PC-3 (cell line): Measurements from ENCODE around the gene RAD9A. TPM values are rescaled to one million over a fixed set of nuclear protein-coding genes. Genes with fewer than 3 reads are reported as not detected.

Experiments used
- ATAC-seq: fragments of 200-7000 bp; cut with Tn5 transposase; 2 replicates; pipeline ENCODE4 v1.9.1; 2020; ENCODE audit warnings: mild to moderate bottlenecking, moderate library complexity
- BruUV-seq: library from RNA; stranded (reverse); fragments of 400-500 nt; replicated peaks from 2 replicates; lab custom pipeline; 2021; lab: Mats Ljungman, UMichigan
- CTCF ChIA-PET: fragments of 300-600 bp; sonication (Branson Sonifier 250); formaldehyde crosslinking; loops from one replicate; lab custom pipeline; 2022; ENCODE audit warnings: antibody characterized with exemption; lab: Charles Lee
- POLR2A ChIA-PET: fragments of 300-600 bp; sonication (Branson Sonifier 250); formaldehyde crosslinking; loops from one replicate; lab custom pipeline; 2022; ENCODE audit warnings: antibody characterized with exemption; ENCODE audit not compliant: unreplicated experiment; lab: Charles Lee
- DNase-seq: peaks from one replicate; pipeline ENCODE4 v3.0.0-alpha.2; 2015
- H2AFZ ChIP-seq: fragments of 300-600 bp; sonication (generic); 2 replicates; pipeline ENCODE4 v1.6.0; 2016; ENCODE audit warnings: antibody characterized with exemption, low read length
- H3F3A ChIP-seq: fragments of 300-600 bp; sonication (generic); one replicate; pipeline ENCODE4 v1.6.0; 2017; ENCODE audit warnings: antibody characterized with exemption, low read length, control low read depth, mild to moderate bottlenecking; ENCODE audit not compliant: unreplicated experiment
- H3K27ac ChIP-seq: fragments of 300-600 bp; sonication (generic); 2 replicates; pipeline ENCODE4 v1.5.1; 2016; ENCODE audit warnings: mild to moderate bottlenecking, low read length
- H3K27me3 ChIP-seq: fragments of 300-600 bp; sonication (generic); 2 replicates; pipeline ENCODE4 v1.6.1; 2016; ENCODE audit warnings: low read length, mixed read lengths
- H3K36me3 ChIP-seq: fragments of 300-600 bp; sonication (generic); 2 replicates; pipeline ENCODE4 v1.6.1; 2016; ENCODE audit warnings: low read depth, mixed run types, low read length, mixed read lengths
- H3K4me1 ChIP-seq: fragments of 300-600 bp; sonication (generic); 2 replicates; pipeline ENCODE4 v1.5.1; 2016; ENCODE audit warnings: low read length; ENCODE audit not compliant: insufficient read depth
- H3K4me2 ChIP-seq: fragments of 300-600 bp; sonication (generic); 2 replicates; pipeline ENCODE4 v1.6.0; 2016; ENCODE audit warnings: low read length
- H3K4me3 ChIP-seq: fragments of 300-600 bp; sonication (generic); 2 replicates; pipeline ENCODE4 v1.5.1; 2016; ENCODE audit warnings: mild to moderate bottlenecking, low read length, mixed read lengths
- H3K79me2 ChIP-seq: fragments of 300-600 bp; sonication (generic); 2 replicates; pipeline ENCODE4 v1.6.1; 2017; ENCODE audit warnings: low read length, mixed read lengths
- H3K9ac ChIP-seq: fragments of 300-600 bp; sonication (generic); 2 replicates; pipeline ENCODE4 v1.6.0; 2016; ENCODE audit warnings: mild to moderate bottlenecking, low read length
- H3K9me2 ChIP-seq: fragments of 300-600 bp; sonication (generic); replicated peaks from 2 replicates; pipeline ENCODE4 v1.6.1; 2016; ENCODE audit warnings: mixed run types, low read length, mixed read lengths
- H3K9me3 ChIP-seq: fragments of 300-600 bp; sonication (generic); 2 replicates; pipeline ENCODE4 v1.6.1; 2016; ENCODE audit warnings: low read length, mixed read lengths
- H4K20me1 ChIP-seq: fragments of 300-600 bp; sonication (generic); 2 replicates; pipeline ENCODE4 v1.6.1; 2016; ENCODE audit warnings: low read length, mixed read lengths
- EZH2 ChIP-seq: fragments of 300-600 bp; sonication (generic); IDR thresholded peaks from one replicate; pipeline ENCODE4 v1.6.1; 2017; ENCODE audit warnings: antibody characterized with exemption, mild to moderate bottlenecking, low read length; ENCODE audit not compliant: unreplicated experiment
- EZH2phosphoT487 ChIP-seq: fragments of 300-600 bp; sonication (generic); IDR thresholded peaks from 2 replicates; pipeline ENCODE4 v1.6.1; 2018; ENCODE audit warnings: mild to moderate bottlenecking, antibody characterized with exemption, low read length, borderline replicate concordance
- intact Hi-C: fragments of 100-400 bp; cut with micrococcal nuclease; formaldehyde crosslinking; loops from 2 replicates; pipeline ENCODE4 v1.9.0; 2023
- total RNA-seq: library from RNA; depleted of rRNA; stranded (reverse); fragments of >200 nt; gene quantifications from 2 replicates; pipeline ENCODE4 v1.2.3, GENCODE V29; 2014
- TF ChIP-seq, protein P1 (sequence below): fragments of 300-600 bp; sonication (generic); conservative IDR thresholded peaks from 2 replicates; pipeline ENCODE4 v1.5.1; 2017; ENCODE audit warnings: antibody characterized with exemption, low read depth, mild to moderate bottlenecking, low read length

RAD9A gene
- total RNA-seq, 1 experiment from 2014 or later: 45.5 TPM

DNA sequence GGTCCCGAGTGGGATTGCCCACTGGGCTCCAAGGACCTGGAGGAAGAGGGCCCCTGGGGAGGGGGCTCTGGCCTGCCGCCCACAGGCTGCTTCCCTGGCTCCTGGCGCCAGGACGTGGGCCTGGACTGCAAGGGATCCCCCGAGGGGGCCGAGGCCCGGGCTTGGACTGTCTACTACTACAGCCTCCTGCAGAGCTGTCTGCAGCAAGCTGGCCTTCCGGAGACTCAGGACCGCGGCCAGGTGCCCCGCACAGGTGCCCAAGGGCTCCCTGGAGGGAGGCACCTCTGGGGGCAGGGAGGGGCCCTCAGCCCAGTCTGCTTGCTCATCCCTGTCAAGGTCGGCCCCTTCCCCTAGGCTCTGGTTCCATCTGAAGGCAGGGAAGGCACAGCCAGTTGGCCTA lies 25.6 kb downstream of the RAD9A start:
- H3F3A ChIP-seq: no peaks in the 10 kb centered on the region
- POLR2A ChIA-PET: no interaction called here
- no peak for DNase-seq
- H4K20me1 ChIP-seq: no peaks in the 10 kb centered on the region
- no peak for TF ChIP-seq EZH2
- TF ChIP-seq, protein P1, sequence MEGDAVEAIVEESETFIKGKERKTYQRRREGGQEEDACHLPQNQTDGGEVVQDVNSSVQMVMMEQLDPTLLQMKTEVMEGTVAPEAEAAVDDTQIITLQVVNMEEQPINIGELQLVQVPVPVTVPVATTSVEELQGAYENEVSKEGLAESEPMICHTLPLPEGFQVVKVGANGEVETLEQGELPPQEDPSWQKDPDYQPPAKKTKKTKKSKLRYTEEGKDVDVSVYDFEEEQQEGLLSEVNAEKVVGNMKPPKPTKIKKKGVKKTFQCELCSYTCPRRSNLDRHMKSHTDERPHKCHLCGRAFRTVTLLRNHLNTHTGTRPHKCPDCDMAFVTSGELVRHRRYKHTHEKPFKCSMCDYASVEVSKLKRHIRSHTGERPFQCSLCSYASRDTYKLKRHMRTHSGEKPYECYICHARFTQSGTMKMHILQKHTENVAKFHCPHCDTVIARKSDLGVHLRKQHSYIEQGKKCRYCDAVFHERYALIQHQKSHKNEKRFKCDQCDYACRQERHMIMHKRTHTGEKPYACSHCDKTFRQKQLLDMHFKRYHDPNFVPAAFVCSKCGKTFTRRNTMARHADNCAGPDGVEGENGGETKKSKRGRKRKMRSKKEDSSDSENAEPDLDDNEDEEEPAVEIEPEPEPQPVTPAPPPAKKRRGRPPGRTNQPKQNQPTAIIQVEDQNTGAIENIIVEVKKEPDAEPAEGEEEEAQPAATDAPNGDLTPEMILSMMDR: no peak
- no peak for TF ChIP-seq EZH2phosphoT487
- CTCF ChIA-PET: no interaction called here
- no peak overlapping the region for H2AFZ ChIP-seq
- no peaks in the 10 kb centered on the region for H3K79me2 ChIP-seq
- no peaks in the 10 kb centered on the region for H3K9me2 ChIP-seq
- H3K4me1 ChIP-seq: peaks cover 6% of the 10 kb centered on the region; the same call in 1 of the 2 replicates
- no peak overlapping the region for H3K9ac ChIP-seq
- intact Hi-C loops: no loop called here
- H3K36me3 ChIP-seq: no peaks in the 10 kb centered on the region
- no peak for ATAC-seq
- H3K27ac ChIP-seq: no peak overlapping the region
- H3K9me3 ChIP-seq: no peaks in the 10 kb centered on the region
- H3K4me3 ChIP-seq: no peak overlapping the region
- no TSS peak for BruUV-seq
- no peak overlapping the region for H3K4me2 ChIP-seq
- H3K27me3 ChIP-seq: no peaks in the 10 kb centered on the region

DNA sequence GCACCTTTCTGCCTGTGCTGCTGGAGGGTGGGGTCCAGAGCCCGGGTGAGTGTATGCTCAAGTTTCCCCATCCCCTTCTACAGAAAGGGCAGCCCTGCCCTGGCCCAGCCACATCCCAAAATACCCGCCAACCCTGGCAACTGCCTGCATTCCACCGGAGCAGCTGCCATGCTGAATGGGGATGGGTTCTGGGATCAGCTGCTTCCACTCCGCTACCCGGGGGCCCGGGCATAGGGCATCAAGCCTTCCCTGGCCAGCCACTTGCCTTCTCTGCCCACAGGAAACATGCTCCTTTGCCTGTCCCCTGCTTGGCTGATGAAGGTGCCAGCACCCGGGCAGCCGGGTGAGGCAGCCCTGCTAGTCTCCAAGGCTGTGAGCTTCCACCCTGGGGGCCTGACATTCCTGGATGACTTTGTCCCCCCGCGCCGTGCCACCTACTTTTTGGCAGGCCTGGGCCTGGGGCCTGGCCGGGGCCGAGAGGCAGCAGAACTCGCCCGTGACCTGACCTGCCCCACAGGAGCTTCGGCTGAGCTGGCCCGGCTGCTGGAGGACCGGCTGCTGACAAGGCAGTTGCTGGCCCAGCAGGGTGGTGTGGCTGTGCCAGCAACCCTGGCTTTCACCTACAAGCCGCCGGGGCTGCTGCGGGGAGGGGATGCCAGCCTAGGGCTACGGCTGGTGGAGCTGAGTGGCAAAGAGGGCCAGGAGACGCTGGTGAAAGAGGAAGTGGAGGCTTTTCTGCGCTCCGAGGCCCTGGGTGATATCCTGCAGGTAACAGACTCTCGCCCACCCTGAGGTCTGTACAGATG lies 26.9 kb downstream of the RAD9A start:
- Histone ChIP-seq H3K9ac (no peak overlapping the region), H3K27ac (no peak overlapping the region), H3K36me3 (no peaks in the 10 kb centered on the region), H3K79me2 (no peaks in the 10 kb centered on the region), H3K4me3 (no peak overlapping the region), H3F3A (no peaks in the 10 kb centered on the region), H4K20me1 (no peaks in the 10 kb centered on the region), H3K4me2 (no peak overlapping the region), H3K27me3 (no peaks in the 10 kb centered on the region), H3K4me1 (peaks cover 13% of the 10 kb centered on the region; the same call in 1 of the 2 replicates), H3K9me3 (no peaks in the 10 kb centered on the region), H2AFZ (no peak overlapping the region), H3K9me2 (no peaks in the 10 kb centered on the region)
- BruUV-seq: no TSS peak
- TF ChIP-seq EZH2phosphoT487 (no peak), EZH2 (no peak)
- TF ChIP-seq, protein P1: no peak
- ATAC-seq (no peak), DNase-seq (no peak)
- CTCF ChIA-PET: no interaction called here
- POLR2A ChIA-PET: interaction anchor here (0.5 kb wide), 1 partner anchor 12 kb away, joined by 4 read pairs; no protein-coding TSS in a partner anchor
- intact Hi-C loops: no loop called here
